ENCODE results near the gene ZNF709.
"Not testable (repeated sequence)": the region's sequence is repeated elsewhere in the genome, so short reads cannot be mapped to it uniquely, and the experiment has no call there.

ZNF709 gene

DNA sequence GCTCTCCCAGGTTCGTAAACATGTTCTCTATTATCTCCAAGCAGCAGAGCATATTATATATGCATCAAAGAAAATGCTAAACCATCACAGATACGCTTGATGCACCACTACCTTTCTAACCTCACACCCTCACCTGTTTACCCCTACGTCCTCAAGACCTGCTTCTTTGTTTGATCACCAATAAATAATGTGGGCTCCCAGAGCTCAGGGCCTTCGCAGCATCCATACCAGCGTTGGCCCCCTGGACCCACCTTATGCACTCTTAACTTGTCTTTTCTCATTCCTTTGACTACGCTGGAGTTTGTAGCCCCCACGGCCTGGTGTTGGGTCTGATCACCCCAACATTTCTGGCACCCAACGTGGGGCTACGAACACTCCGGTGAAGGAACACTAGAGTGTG, 33.8 kb downstream of the ZNF709 start:
- no peak for DNase-seq (ENCODE audit: low read depth)

DNA sequence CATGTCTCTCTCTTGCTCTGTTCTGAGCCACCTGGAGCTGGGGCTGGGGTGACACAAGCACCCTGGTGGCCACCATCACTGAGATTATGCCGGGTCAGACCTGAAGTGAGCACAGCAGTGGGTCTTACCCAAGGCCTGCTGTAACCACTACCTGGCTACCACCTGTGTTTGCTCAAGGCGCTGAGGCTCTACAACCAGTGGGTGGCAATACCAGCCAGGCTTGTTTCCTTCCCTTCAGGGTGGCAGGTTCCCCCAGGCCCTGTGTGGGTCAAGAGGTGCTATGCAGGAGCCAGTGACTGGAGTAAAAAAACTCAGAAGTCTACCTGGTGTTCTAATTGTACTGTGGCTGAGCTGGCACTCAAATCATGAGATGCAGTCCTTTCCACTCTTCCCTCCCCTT, 35.8 kb downstream of the ZNF709 start:
- no peak for DNase-seq (ENCODE audit: low read depth)

DNA sequence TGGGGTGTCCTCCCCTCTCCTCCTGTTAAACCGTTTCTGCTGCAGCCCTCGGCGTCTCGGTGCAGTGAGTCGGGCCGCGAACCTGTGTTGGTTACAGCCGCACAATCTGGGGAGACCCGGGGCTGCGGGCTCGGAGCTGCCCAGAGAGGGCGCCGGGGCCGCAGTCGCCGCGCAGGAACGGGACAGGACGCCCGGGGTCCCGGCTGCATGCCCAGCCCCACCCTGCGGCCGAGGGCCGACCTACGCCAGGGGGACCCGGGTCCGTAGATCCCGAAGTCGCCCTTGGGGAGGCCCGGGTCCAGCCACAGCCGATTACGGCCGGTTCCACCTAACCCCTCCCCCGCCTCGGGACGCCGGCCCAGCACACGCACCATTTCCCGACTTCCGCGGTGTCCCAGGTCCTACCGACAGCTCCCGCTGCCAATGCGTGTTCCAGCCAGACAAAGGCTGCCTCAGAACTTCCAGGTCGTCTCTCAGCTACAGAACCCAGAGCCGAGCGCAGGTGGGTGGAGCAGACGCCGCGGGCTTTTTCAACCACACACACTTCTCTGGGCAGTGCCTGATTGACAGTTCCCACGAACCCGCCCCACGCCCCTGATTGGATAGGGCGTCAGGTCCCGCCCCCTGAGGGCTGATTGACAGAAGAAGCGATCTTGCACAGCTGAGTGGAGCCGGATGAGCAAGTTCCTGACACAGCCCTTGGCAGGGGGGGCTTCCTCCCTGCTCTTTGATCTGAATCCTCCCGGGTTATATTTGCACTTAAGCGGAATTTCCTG, 43.9 kb downstream of the ZNF709 start, which contains the start of gene ZNF443:
ZNF443 (minus strand) TSS at position 481 of the 776 bp plus-strand sequence; CDS start at position 374, 107 bp downstream.
- peak; percentile 95 for DNase-seq (ENCODE audit: low read depth)

DNA sequence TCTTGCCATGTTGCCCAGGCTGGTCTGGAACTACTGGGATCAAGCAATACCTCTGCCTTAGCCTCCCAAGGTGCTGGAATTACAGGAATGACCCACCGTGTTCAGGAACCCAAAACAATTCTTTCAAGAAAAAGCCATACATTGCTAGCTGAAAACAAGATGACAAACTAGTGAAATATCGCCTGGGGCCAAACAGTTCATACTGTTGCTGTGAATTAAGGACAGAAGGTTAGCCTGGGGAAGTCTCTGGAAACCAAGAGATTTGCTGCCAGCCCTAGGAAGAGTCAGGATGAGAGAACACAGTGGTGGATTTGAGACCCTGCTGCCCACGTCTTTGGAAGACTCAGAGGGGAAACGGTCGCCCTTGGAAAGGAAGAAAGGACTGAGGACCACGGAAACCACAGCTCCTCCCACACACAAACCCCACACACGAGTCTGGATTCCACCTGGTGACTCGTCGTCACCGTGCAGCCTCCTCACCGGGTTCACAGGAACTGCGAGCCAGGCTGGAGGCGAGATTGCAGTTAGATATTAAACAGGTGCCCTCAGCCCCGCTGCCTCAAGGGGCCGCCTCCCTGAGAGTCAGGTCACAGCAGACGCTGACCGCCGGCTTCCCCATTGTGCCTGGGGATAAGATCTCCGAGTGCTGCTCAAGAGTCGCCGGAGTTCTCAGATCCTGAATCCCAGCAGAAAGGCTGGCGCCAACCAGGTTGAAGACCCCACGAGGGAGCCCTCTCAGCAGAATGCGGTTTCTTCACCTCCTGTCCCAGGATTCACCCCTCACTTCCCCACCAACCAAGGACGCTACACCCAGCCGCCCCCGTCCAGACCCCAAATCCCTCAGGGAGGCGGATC, 44.7 kb downstream of the ZNF709 start:
- peak; percentile 18 for DNase-seq (ENCODE audit: low read depth)

DNA sequence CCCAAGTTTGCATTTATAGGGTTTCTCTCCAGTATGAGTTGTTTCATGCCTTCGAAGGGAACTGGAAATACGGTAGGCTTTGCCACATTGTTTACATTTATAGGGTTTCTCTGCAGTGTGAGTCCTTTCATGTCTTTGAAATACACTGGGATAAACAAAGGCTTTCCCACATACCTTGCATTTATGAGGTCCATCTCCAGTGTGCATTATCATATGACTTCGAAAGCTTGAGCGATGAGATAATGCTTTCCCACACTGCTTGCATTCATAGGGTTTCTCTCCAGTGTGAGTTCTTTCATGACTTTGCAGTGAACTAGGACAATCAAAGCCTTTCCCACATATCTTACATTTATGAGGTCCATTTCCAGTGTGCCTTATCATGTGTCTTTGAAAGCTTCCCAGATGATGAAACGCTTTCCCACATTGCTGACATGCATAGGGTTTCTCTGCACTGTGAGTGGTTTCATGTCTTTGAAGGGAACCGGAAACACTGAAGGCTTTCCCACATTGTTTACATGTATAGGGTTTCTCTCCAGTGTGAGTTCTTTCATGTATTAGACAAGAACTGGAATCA, 53.8 kb downstream of the ZNF709 start:
- not testable (repeated sequence) for DNase-seq (ENCODE audit: low read depth)

DNA sequence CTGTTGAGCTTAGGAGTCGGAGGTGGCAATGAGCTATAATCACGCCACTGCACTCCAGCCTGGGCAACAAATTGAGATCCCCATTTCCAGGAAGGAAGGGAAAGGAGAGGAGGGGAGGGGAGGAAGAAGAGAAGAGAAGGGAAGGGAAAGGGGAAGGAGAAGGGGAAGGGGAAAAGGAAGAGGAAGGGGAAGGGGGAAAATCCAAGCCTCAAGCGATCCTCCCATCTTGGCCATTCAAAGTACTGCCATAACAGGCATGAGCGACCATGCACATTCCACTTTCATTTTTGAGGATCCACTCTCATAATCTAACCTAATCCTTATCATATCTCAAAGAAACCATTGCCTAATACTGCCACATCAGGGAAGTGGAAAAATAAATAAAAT, 58.7 kb downstream of the ZNF709 start:
- no peak for DNase-seq (ENCODE audit: low read depth)

DNA sequence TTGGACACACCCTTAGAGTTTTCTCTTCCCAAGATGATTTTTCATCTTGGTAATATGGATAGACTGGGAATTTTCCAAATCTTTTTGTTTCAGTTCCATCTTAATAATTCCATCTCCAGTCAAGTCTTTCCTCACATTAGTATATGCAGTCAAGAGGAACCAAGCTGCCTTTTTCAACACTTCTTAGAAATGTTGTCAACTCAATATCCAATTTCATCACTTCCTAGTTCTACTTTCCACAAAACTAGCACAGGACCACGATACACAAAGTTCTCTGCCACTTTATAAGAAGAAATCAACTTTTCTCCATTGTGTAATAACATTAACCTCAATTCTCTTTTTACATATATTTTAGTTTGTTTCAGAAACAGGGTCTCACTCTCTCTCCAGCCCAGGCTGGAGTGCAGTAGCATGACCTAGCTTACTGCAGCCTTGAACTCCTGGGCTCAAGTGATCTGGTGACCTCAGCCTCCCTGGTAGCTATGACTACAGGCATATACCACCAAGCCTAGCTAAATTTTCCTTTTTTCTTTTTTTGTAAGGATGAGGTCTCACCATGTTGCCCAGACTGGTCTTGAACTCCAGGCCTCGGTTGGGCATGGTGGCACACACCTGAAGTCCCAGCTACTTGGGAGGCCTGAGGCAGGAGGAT, 59.3 kb downstream of the ZNF709 start:
- DNase-seq (ENCODE audit: low read depth): no peak

DNA sequence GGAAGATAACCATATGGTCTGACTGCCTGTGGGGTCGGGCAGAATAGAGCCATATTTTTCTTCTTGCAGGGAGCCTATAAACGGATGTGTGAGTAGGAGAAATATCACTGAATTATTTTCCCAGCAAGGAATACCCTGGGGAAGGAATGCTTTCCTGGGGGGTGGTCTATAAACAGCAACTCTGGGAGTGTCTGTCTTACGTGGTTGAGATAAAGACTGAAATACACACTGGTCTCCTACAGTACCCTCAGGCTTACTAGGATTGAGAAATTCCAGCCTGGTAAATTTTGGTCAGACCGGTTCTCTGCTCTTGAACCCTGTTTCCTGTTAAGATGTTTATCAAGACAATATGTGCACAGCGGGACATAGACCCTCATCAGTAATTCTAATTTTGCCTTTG, 67.3 kb downstream of the ZNF709 start:
- not testable (repeated sequence) for DNase-seq (ENCODE audit: low read depth)

DNA sequence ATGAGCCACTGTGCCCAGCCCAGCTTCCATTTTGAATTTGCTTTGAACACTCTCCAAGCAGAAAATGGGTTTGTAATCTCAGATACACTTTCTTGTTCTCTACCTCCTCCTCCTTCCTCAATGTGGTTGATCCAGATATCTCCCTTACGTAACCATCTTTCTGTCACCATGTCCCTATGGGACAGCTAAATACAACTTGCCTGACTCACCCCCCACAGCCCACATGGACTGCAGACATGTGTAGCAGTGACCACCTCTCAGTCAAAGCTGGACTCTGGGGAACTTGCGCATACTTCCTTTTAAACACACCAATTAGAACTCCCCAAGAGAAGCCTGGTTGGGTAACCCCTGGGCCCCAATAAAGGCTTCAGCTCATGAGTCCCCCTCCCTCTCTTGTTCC, 72.7 kb downstream of the ZNF709 start:
- DNase-seq (ENCODE audit: low read depth): no peak
